ENCODE data around the gene CGB3.
"Not testable (repeated sequence)": the region's sequence is repeated elsewhere in the genome, so short reads cannot be mapped to it uniquely, and the experiment has no call there.

The CGB3 gene

GRCh38 chr19:49042666-49043065 is 18.5 kb upstream of the CGB3 start:
- DNase-seq (ENCODE audit: low read depth) = not testable (repeated sequence)

- DNase-seq (ENCODE audit: low read depth) = no peak
These were observed 18.0 kb upstream of the CGB3 start for GRCh38 chr19:49042177-49042576.

GRCh38 chr19:49039736-49040135 is 15.6 kb upstream of the CGB3 start:
- DNase-seq (ENCODE audit: low read depth) = not testable (repeated sequence)

- peak; percentile 62 for DNase-seq (ENCODE audit: low read depth)
These were observed 14.6 kb upstream of the CGB3 start for GRCh38 chr19:49038557-49039276.

GRCh38 chr19:49038111-49038510 is 14.0 kb upstream of the CGB3 start:
- not testable (repeated sequence) for DNase-seq (ENCODE audit: low read depth)

- not testable (repeated sequence) for DNase-seq (ENCODE audit: low read depth)
These were observed 12.7 kb upstream of the CGB3 start, which contains the start of gene CGB1 for GRCh38 chr19:49036815-49037214. Gene CGB1, minus strand, starts transcription at chr19:49036895. Its CDS starts 184 bp downstream, at chr19:49036711.

GRCh38 chr19:49031642-49032301 is 7.6 kb upstream of the CGB3 start, which contains the start of gene CGB2:
Gene CGB2, plus strand, starts transcription at chr19:49031890. Its CDS starts 206 bp downstream, at chr19:49032096.
- DNase-seq (ENCODE audit: low read depth) = not testable (repeated sequence)

- not testable (repeated sequence) for DNase-seq (ENCODE audit: low read depth)
These were observed 6.2 kb upstream of the CGB3 start for GRCh38 chr19:49030323-49030722.

GRCh38 chr19:49029749-49030148 is 5.6 kb upstream of the CGB3 start:
- not testable (repeated sequence) for DNase-seq (ENCODE audit: low read depth)

GRCh38 chr19:49028686-49029085 is 4.6 kb upstream of the CGB3 start:
- not testable (repeated sequence) for DNase-seq (ENCODE audit: low read depth)

GRCh38 chr19:49025599-49025998 is 1.5 kb upstream of the CGB3 start:
- DNase-seq (ENCODE audit: low read depth) = not testable (repeated sequence)

- DNase-seq (ENCODE audit: low read depth) = not testable (repeated sequence)
These were observed 955 bp upstream of the CGB3 start for GRCh38 chr19:49025088-49025487.

- no peak for DNase-seq (ENCODE audit: low read depth)
These were observed 2.0 kb downstream of the CGB3 start for GRCh38 chr19:49022116-49022515.

GRCh38 chr19:49020931-49021895 is 2.9 kb downstream of the CGB3 start:
- peak; percentile 53 for DNase-seq (ENCODE audit: low read depth)

- no peak for DNase-seq (ENCODE audit: low read depth)
These were observed 3.8 kb downstream of the CGB3 start for GRCh38 chr19:49020342-49020741.

GRCh38 chr19:49019242-49019932 is 4.7 kb downstream of the CGB3 start:
- no peak for DNase-seq (ENCODE audit: low read depth)

GRCh38 chr19:49018388-49019241 is 5.5 kb downstream of the CGB3 start:
- not testable (repeated sequence) for DNase-seq (ENCODE audit: low read depth)

- no peak for DNase-seq (ENCODE audit: low read depth)
These were observed 6.3 kb downstream of the CGB3 start for GRCh38 chr19:49017666-49018351.

- no peak for DNase-seq (ENCODE audit: low read depth)
These were observed 7.0 kb downstream of the CGB3 start, which contains the start of gene LHB for GRCh38 chr19:49017041-49017665. Gene LHB, minus strand, starts transcription at chr19:49017091. Its CDS starts 10 bp downstream, at chr19:49017081.
